Measurements from ENCODE around the gene ITPR2.

DNA sequence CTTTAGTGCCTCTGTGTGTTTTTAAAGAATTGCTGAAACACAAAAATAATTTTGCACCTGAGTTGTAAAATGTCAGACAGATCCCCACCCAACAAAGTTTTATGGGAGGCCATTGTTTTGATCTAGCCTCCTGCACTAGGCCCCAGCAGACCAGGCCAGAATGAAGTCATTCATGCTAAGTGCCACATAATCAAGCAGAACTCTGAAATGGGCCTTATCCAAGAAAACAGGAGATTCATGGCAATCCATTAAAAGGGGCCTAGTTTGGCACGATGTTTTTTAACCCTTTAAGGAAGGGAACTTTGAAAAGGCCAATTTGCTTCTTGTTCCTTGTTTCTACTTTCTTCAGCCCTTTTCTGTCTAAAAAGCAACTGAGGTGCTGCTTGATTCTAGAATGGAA is 260.9 kb downstream of the ITPR2 start:
- TF ChIP-seq, protein P1, sequence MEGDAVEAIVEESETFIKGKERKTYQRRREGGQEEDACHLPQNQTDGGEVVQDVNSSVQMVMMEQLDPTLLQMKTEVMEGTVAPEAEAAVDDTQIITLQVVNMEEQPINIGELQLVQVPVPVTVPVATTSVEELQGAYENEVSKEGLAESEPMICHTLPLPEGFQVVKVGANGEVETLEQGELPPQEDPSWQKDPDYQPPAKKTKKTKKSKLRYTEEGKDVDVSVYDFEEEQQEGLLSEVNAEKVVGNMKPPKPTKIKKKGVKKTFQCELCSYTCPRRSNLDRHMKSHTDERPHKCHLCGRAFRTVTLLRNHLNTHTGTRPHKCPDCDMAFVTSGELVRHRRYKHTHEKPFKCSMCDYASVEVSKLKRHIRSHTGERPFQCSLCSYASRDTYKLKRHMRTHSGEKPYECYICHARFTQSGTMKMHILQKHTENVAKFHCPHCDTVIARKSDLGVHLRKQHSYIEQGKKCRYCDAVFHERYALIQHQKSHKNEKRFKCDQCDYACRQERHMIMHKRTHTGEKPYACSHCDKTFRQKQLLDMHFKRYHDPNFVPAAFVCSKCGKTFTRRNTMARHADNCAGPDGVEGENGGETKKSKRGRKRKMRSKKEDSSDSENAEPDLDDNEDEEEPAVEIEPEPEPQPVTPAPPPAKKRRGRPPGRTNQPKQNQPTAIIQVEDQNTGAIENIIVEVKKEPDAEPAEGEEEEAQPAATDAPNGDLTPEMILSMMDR (IDR thresholded peaks at IDR 0.05) = no peak
- no peak for TF ChIP-seq POLR2AphosphoS5 (IDR thresholded peaks at IDR 0.05; ENCODE audit: insufficient read depth in 1 of 2, low read depth in 1 of 2)
